Nephron (organoid): Measurements from ENCODE around the gene OLA1.

Source experiments
- H3K27ac Mint-ChIP-seq, 3 experiments: 2 replicates each; pipeline ENCODE4 v1.8.0; 2020; ENCODE audit warnings: mixed read lengths in 3 of 3, mild to moderate bottlenecking in 2 of 3, moderate library complexity in 1 of 3
- H3K27me3 Mint-ChIP-seq: 2 replicates; pipeline ENCODE4 v1.8.0; 2021; ENCODE audit warnings: low read depth, mild to moderate bottlenecking, moderate library complexity, mixed read lengths
- H3K36me3 Mint-ChIP-seq: 2 replicates; pipeline ENCODE4 v1.8.0; 2020; ENCODE audit warnings: low read depth, mixed read lengths
- H3K4me1 Mint-ChIP-seq: 2 replicates; pipeline ENCODE4 v1.8.0; 2020; ENCODE audit warnings: mixed read lengths
- H3K4me3 Mint-ChIP-seq, 3 experiments: 2 replicates each; pipeline ENCODE4 v1.8.0; 2020; ENCODE audit warnings: mild to moderate bottlenecking in 3 of 3, mixed read lengths in 3 of 3, moderate library complexity in 2 of 3
- H3K9me3 Mint-ChIP-seq: 2 replicates; pipeline ENCODE4 v1.8.0; 2020; ENCODE audit warnings: mixed read lengths
- CTCF ChIP-seq, 3 experiments: fragments of 200-600 bp; sonication (generic); IDR thresholded peaks; one replicate each; pipeline ENCODE4 v1.5.0; 2021; ENCODE audit warnings: antibody characterized with exemption in 3 of 3; ENCODE audit not compliant: unreplicated experiment in 3 of 3

The OLA1 gene

DNA sequence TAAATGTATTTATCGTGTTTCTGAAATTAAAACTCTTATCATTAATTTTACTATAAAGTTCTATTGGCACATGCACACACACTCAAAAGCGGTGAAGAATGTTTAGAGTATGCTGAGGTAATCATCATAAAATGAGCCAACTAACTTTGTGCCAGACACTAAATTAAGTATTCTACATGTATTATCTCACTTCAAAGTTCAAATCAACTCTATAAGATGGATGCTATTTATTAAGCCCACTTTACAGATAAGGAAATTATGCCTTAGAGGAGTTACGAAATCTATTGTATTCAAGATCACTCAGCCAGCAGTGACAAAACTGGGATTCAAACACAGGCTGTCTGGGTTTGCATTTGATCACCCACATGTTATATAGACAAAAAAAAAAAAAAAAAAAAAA lies 24.9 kb downstream of the OLA1 start:
- Mint-ChIP-seq H3K27ac (no peak overlapping the region), H3K4me1 (no peaks in the 10 kb centered on the region), H3K36me3 (peaks cover 36% of the 10 kb centered on the region), H3K4me3 (no peak overlapping the region), H3K27me3 (no peaks in the 10 kb centered on the region), H3K9me3 (no peaks in the 10 kb centered on the region)
- no peak for TF ChIP-seq CTCF (IDR thresholded peaks at IDR 0.05; ENCODE audit: unreplicated experiment in 3 of 3)

GRCh38 chr2:174222154-174222553 lies 26.2 kb downstream of the OLA1 start:
- H3K27me3 Mint-ChIP-seq = no peaks in the 10 kb centered on the region
- H3K36me3 Mint-ChIP-seq = peaks cover 28% of the 10 kb centered on the region

GRCh38 chr2:174219321-174219720 lies 29.0 kb downstream of the OLA1 start:
- Mint-ChIP-seq H3K27me3 (no peaks in the 10 kb centered on the region), H3K4me3 (no peak overlapping the region), H3K4me1 (no peaks in the 10 kb centered on the region), H3K36me3 (peaks cover 13% of the 10 kb centered on the region), H3K27ac (no peak overlapping the region), H3K9me3 (no peaks in the 10 kb centered on the region)
- TF ChIP-seq CTCF (IDR thresholded peaks at IDR 0.05; ENCODE audit: unreplicated experiment in 3 of 3) = no peak

More at GRCh38 chr2:174222154-174222553, 26.2 kb downstream of the OLA1 start:
- H3K4me1 Mint-ChIP-seq = no peaks in the 10 kb centered on the region
- no peak overlapping the region for H3K27ac Mint-ChIP-seq
- no peak overlapping the region for H3K4me3 Mint-ChIP-seq
- TF ChIP-seq CTCF (IDR thresholded peaks at IDR 0.05; ENCODE audit: unreplicated experiment in 3 of 3) = no peak
- no peaks in the 10 kb centered on the region for H3K9me3 Mint-ChIP-seq

DNA sequence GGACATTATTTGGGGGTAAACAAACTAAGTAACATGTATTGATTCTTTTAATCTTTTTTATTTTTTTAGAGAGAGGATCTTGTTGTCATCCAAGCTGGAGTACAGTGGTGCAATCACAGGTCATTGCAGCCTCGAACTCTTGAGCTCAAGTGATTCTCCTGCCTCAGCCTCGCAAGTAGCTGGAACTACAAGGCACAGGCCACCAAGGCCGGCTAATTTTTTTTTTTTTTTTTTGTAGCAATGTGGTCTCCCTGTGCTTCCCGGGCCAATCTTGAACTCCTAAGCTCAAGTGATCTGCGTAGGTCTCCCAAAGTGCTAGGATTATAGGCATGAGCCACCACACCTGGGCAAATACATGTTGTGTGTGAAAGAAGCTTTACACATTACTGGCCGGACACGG lies 29.6 kb downstream of the OLA1 start:
- Mint-ChIP-seq H3K27ac (no peak overlapping the region), H3K9me3 (no peaks in the 10 kb centered on the region), H3K4me3 (no peak overlapping the region), H3K36me3 (peaks cover 13% of the 10 kb centered on the region), H3K4me1 (no peaks in the 10 kb centered on the region), H3K27me3 (no peaks in the 10 kb centered on the region)
- no peak for TF ChIP-seq CTCF (IDR thresholded peaks at IDR 0.05; ENCODE audit: unreplicated experiment in 3 of 3)

DNA sequence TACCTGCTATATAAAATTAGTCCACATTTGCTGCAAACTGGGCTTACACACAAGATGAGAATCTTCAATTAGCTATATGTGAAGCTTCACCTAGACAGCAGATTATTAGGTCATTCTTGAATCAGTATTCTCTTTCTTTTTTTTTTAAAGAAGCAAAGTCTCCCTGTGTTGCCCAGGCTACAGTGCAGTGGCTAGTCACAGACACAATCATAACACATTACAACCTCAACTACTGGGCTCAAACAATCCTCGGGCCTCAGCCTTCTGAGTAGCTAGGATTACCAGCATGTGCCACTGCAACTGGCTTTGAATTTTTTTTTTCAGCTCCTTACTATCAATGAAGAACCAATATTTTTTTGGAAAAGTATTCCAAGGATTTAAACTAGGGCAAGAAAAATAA lies 30.5 kb downstream of the OLA1 start:
- Mint-ChIP-seq H3K27ac (no peak overlapping the region), H3K4me3 (no peak overlapping the region), H3K36me3 (peaks cover 6% of the 10 kb centered on the region), H3K4me1 (no peaks in the 10 kb centered on the region), H3K9me3 (no peaks in the 10 kb centered on the region), H3K27me3 (no peaks in the 10 kb centered on the region)
- no peak for TF ChIP-seq CTCF (IDR thresholded peaks at IDR 0.05; ENCODE audit: unreplicated experiment in 3 of 3)

GRCh38 chr2:174211954-174212353 lies 36.4 kb downstream of the OLA1 start:
- Mint-ChIP-seq H3K27me3 (no peaks in the 10 kb centered on the region), H3K4me1 (no peaks in the 10 kb centered on the region), H3K9me3 (no peaks in the 10 kb centered on the region), H3K4me3 (no peak overlapping the region), H3K36me3 (no peaks in the 10 kb centered on the region), H3K27ac (no peak overlapping the region)
- no peak for TF ChIP-seq CTCF (IDR thresholded peaks at IDR 0.05; ENCODE audit: unreplicated experiment in 3 of 3)
